ENCODE data around the gene NF2. TPM values are rescaled to one million over a fixed set of nuclear protein-coding genes. Genes with fewer than 3 reads are reported as not detected.

Gene NF2
- total and polyA plus RNA-seq, 2 experiments from 2014 or later: 62.9 to 111 TPM

DNA sequence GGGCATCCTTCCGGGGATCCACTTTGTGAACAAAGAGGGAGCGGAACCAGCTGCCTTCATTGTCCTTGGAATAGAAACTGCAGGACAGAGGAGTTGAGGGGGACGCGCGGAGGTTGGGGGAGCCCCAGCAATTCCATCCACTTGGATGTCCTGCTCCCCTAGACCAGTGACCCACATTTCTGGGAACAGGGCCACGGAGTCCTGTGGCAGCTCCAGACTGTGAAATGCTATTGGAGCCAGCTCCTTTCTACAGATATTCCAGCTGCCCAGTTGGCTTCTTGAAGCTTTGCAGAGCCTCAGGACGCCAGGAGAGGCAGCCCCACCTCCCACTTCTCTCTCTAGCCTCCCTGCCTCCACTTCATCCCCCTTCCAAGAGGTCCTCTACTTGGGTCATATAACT lies 33.0 kb upstream of the NF2 start:
- H3F3A ChIP-seq (ENCODE audit: insufficient read depth): no peaks in the 10 kb centered on the region
- H4K20me1 ChIP-seq (ENCODE audit: insufficient read depth): no peaks in the 10 kb centered on the region
- peaks cover 5% of the 10 kb centered on the region; the same call in 1 of the 2 replicates for H3K36me3 ChIP-seq (ENCODE audit: low read depth)
- H3K4me1 ChIP-seq (ENCODE audit: insufficient read depth): no peaks in the 10 kb centered on the region
- H3K4me3 ChIP-seq: no peak overlapping the region
- no peaks in the 10 kb centered on the region for H3K27me3 ChIP-seq (replicated peaks; ENCODE audit: insufficient read depth)
- 74 to 81% methylated on average over 7 of the region's 7 CpGs for WGBS, 2 experiments (ENCODE audit: low coverage in 1 of 2, low lambda C conversion rate in 2 of 2, missing lambda C conversion rate in 2 of 2)
- H3K9me2 ChIP-seq (ENCODE audit: insufficient read depth): no peaks in the 10 kb centered on the region
- H3K9ac ChIP-seq: no peak overlapping the region
- no peaks in the 10 kb centered on the region for H3K9me3 ChIP-seq (ENCODE audit: low read depth)
- no peak overlapping the region for H3K27ac ChIP-seq
- H3K4me2 ChIP-seq (ENCODE audit: unreplicated experiment): no peak overlapping the region
- in situ Hi-C loops (cut with MboI): no loop called here
- no peak for TF ChIP-seq EZH2phosphoT487 (IDR thresholded peaks at IDR 0.05; ENCODE audit: insufficient read depth, low read depth)
- TF ChIP-seq EZH2 (IDR thresholded peaks at IDR 0.05; ENCODE audit: insufficient read depth, poor library complexity, severe bottlenecking): no peak
- H3K79me2 ChIP-seq (ENCODE audit: insufficient read depth): no peaks in the 10 kb centered on the region
- no peak for DNase-seq
- no peak overlapping the region for H2AFZ ChIP-seq

DNA sequence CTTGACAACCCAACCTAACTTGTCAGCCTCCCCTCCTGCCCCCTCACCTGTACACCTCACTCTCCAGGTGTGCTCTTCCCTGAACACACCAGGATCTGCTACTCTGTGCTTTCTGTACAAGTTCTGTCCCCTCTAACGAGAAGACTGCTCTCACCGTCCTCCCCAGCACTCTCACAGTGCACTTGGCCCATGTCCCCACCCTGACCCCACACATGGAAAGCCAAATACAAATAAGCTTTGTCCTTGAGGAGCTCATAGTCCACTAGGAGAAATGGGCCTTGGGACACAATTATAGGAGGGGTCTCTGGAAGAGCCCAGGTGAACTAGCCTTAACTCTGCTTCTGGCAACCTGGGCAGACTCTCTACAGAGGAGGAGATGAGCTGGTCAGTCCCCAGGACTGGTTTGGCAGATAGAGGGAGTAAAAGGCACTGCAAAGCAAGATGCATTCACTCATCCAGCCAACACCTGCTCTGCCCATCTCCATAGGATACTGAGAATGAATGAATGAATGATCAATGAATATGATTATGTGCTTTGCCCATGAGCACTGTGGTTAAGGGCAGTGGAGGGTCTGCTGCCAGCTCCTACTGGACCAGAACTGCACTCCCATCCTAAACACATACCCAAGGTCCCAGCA lies 32.4 kb upstream of the NF2 start:
- Histone ChIP-seq H3K9me2 (ENCODE audit: insufficient read depth) (no peaks in the 10 kb centered on the region), H3K27me3 (replicated peaks; ENCODE audit: insufficient read depth) (no peaks in the 10 kb centered on the region)
- in situ Hi-C loops (cut with MboI): no loop called here

DNA sequence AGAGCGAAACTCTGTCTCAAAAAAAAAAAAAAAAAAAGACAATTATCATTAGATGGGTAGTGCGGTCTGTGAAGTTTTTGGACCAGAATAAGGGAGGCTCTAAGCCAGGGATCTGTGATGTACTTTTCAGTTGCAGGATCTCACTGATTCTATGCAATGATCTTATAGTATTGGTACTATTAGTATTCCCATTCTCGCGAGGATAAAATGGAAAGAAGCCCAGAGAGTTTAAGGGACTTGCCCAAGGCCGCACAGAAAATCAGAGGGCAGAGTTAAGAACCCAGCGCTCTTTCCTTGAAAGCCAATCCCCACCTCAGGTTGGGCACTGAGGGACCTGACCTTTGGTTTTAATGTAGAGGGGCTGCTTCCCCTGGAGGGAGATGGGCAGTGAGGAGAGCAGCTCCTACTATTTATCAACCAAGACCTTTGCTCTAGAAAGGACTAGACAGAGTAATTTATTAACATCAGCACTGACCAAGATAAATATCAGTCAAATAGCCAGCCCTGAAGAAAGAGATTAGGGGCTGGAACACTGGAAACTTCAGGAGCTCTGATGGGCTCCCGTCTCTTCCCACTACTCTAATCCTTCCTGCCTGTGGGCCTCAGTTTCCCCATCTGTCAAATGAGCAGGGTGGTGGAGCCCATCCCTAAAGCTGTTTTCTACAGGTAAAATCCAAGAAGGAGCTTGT lies 28.5 kb upstream of the NF2 start:
- no peak overlapping the region for H2AFZ ChIP-seq
- WGBS, 2 experiments (ENCODE audit: low coverage in 1 of 2, low lambda C conversion rate in 2 of 2, missing lambda C conversion rate in 2 of 2): 86 to 88% methylated on average over 7 of the region's 7 CpGs
- TF ChIP-seq EZH2phosphoT487 (IDR thresholded peaks at IDR 0.05; ENCODE audit: insufficient read depth, low read depth): no peak
- TF ChIP-seq EZH2 (IDR thresholded peaks at IDR 0.05; ENCODE audit: insufficient read depth, poor library complexity, severe bottlenecking): no peak
- H3K4me2 ChIP-seq (ENCODE audit: unreplicated experiment): no peak overlapping the region
- no peaks in the 10 kb centered on the region for H3K36me3 ChIP-seq (ENCODE audit: low read depth)
- H3K9me3 ChIP-seq (ENCODE audit: low read depth): no peaks in the 10 kb centered on the region
- no peak for DNase-seq
- H3F3A ChIP-seq (ENCODE audit: insufficient read depth): no peaks in the 10 kb centered on the region
- H3K9ac ChIP-seq: no peak overlapping the region
- H3K9me2 ChIP-seq (ENCODE audit: insufficient read depth): no peaks in the 10 kb centered on the region
- no peak overlapping the region for H3K27ac ChIP-seq
- no peaks in the 10 kb centered on the region for H3K4me1 ChIP-seq (ENCODE audit: insufficient read depth)
- no peak overlapping the region for H3K4me3 ChIP-seq
- no peaks in the 10 kb centered on the region for H3K79me2 ChIP-seq (ENCODE audit: insufficient read depth)
- H3K27me3 ChIP-seq (replicated peaks; ENCODE audit: insufficient read depth): no peaks in the 10 kb centered on the region
- H4K20me1 ChIP-seq (ENCODE audit: insufficient read depth): no peaks in the 10 kb centered on the region
- in situ Hi-C loops (cut with MboI): no loop called here

More for the DNA sequence above, 32.4 kb upstream of the NF2 start:
- Histone ChIP-seq H3K4me2 (ENCODE audit: unreplicated experiment) (no peak overlapping the region), H3K36me3 (ENCODE audit: low read depth) (peaks cover 3% of the 10 kb centered on the region; the same call in 1 of the 2 replicates), H4K20me1 (ENCODE audit: insufficient read depth) (no peaks in the 10 kb centered on the region), H3F3A (ENCODE audit: insufficient read depth) (no peaks in the 10 kb centered on the region), H3K4me1 (ENCODE audit: insufficient read depth) (no peaks in the 10 kb centered on the region), H3K9me3 (ENCODE audit: low read depth) (no peaks in the 10 kb centered on the region), H3K9ac (no peak overlapping the region), H3K27ac (no peak overlapping the region), H3K4me3 (no peak overlapping the region), H2AFZ (no peak overlapping the region), H3K79me2 (ENCODE audit: insufficient read depth) (no peaks in the 10 kb centered on the region)
- WGBS, 2 experiments (ENCODE audit: low coverage in 1 of 2, low lambda C conversion rate in 2 of 2, missing lambda C conversion rate in 2 of 2): 98 to 100% methylated on average over 2 of the region's 2 CpGs
- TF ChIP-seq EZH2phosphoT487 (IDR thresholded peaks at IDR 0.05; ENCODE audit: insufficient read depth, low read depth) (no peak), EZH2 (IDR thresholded peaks at IDR 0.05; ENCODE audit: insufficient read depth, poor library complexity, severe bottlenecking) (no peak)
- DNase-seq: no peak

DNA sequence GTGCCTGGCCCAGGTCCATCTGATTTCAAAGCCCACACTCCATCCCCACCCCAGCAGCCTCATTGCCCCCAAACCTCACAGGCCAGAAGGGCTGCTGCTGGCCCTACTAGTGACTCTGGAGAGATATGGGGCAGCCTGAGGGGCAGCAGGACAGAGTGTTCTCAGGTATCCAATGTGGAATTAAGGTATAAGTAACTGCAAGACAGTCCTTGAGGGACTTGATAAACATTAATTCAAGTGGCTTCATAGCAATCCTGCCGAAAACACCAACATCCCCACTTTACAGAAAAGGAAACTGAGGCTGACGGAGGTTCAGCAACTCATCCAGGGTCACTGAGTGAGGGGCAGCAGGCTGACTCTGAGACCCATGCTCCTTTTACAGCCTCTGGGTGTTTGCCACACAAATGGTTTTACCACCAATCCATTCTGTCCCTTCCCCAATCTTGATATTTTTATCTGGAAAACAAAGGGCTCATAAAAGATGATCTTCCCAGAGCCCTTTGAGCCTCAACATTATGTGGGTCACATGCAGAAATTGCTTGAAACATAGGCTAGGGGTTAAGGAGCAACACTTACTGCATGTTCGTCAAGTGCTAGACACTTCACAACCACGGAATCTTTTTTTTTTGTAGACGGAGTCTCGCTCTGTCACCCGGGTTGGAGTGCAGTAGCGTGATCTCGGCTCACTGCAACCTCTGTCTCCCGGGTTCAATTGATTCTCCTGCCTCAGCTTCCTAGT lies 24.8 kb upstream of the NF2 start:
- no peaks in the 10 kb centered on the region for H4K20me1 ChIP-seq (ENCODE audit: insufficient read depth)
- no peaks in the 10 kb centered on the region for H3K4me1 ChIP-seq (ENCODE audit: insufficient read depth)
- no peaks in the 10 kb centered on the region for H3F3A ChIP-seq (ENCODE audit: insufficient read depth)
- no peaks in the 10 kb centered on the region for H3K27me3 ChIP-seq (replicated peaks; ENCODE audit: insufficient read depth)
- no peak overlapping the region for H3K4me2 ChIP-seq (ENCODE audit: unreplicated experiment)
- 84 to 85% methylated on average over 10 of the region's 10 CpGs for WGBS, 2 experiments (ENCODE audit: low coverage in 1 of 2, low lambda C conversion rate in 2 of 2, missing lambda C conversion rate in 2 of 2)
- H3K27ac ChIP-seq: no peak overlapping the region
- H3K9ac ChIP-seq: no peak overlapping the region
- TF ChIP-seq EZH2phosphoT487 (IDR thresholded peaks at IDR 0.05; ENCODE audit: insufficient read depth, low read depth): no peak
- no peak for TF ChIP-seq EZH2 (IDR thresholded peaks at IDR 0.05; ENCODE audit: insufficient read depth, poor library complexity, severe bottlenecking)
- no peak overlapping the region for H3K4me3 ChIP-seq
- H3K9me2 ChIP-seq (ENCODE audit: insufficient read depth): no peaks in the 10 kb centered on the region
- in situ Hi-C loops (cut with MboI): no loop called here
- H3K79me2 ChIP-seq (ENCODE audit: insufficient read depth): 0 out of 2 replicates have a peak, but pooled peaks cover 5% of the 10 kb centered on the region
- H3K9me3 ChIP-seq (ENCODE audit: low read depth): no peaks in the 10 kb centered on the region
- H3K36me3 ChIP-seq (ENCODE audit: low read depth): no peaks in the 10 kb centered on the region
- no peak overlapping the region for H2AFZ ChIP-seq
- no peak for DNase-seq
